CD4-positive, alpha-beta T cell treated with Interleukin-6 at 100 ng/mL for 8 hours (primary cell): Measurements from ENCODE around the gene KPTN.

ENCODE experiments used
- DNase-seq: peaks from one replicate; pipeline ENCODE4 v3.0.0-alpha.2; 2020; ENCODE audit warnings: mixed read lengths, low spot score

KPTN gene

GRCh38 chr19:47509170-47509847, 25.3 kb upstream of the KPTN start:
- no peak for DNase-seq

GRCh38 chr19:47508721-47509120, 24.7 kb upstream of the KPTN start:
- DNase-seq = no peak

- DNase-seq = no peak
These were observed 24.0 kb upstream of the KPTN start for GRCh38 chr19:47507924-47508553.

GRCh38 chr19:47507012-47507411, 23.0 kb upstream of the KPTN start:
- no peak for DNase-seq

- DNase-seq = no peak
These were observed 22.4 kb upstream of the KPTN start for GRCh38 chr19:47506459-47506858.

- DNase-seq = no peak
These were observed 21.5 kb upstream of the KPTN start for GRCh38 chr19:47505506-47505905.

GRCh38 chr19:47503826-47504150, 19.8 kb upstream of the KPTN start:
- no peak for DNase-seq

GRCh38 chr19:47503130-47503825, 19.3 kb upstream of the KPTN start:
- DNase-seq = no peak

- DNase-seq = no peak
These were observed 16.1 kb upstream of the KPTN start for GRCh38 chr19:47499863-47500830.

GRCh38 chr19:47499371-47499770, 15.4 kb upstream of the KPTN start:
- DNase-seq = no peak

- no peak for DNase-seq
These were observed 14.5 kb upstream of the KPTN start for GRCh38 chr19:47498561-47498960.

GRCh38 chr19:47497821-47498520, 14.0 kb upstream of the KPTN start:
- no peak for DNase-seq

- no peak for DNase-seq
These were observed 13.2 kb upstream of the KPTN start for GRCh38 chr19:47497050-47497766.

- no peak for DNase-seq
These were observed 11.7 kb upstream of the KPTN start for GRCh38 chr19:47495478-47496372.

GRCh38 chr19:47494729-47495128, 10.7 kb upstream of the KPTN start:
- DNase-seq = no peak

- DNase-seq = no peak
These were observed 10.2 kb upstream of the KPTN start for GRCh38 chr19:47494211-47494547.

GRCh38 chr19:47493378-47494210, 9.6 kb upstream of the KPTN start:
- no peak for DNase-seq

- DNase-seq = no peak
These were observed 8.8 kb upstream of the KPTN start for GRCh38 chr19:47492571-47493377.
